Astrocyte (in vitro differentiated cells and primary cell): Measurements from ENCODE around the gene CNGA1.

Experiments
- EZH2 ChIP-seq: IDR thresholded peaks from 2 replicates; pipeline ENCODE4 v1.6.1; 2012; ENCODE audit warnings: mild to moderate bottlenecking, low read length, inconsistent platforms; ENCODE audit not compliant: insufficient read depth
- TF ChIP-seq, protein P1 (sequence below): IDR thresholded peaks from 2 replicates; pipeline ENCODE4 v1.5.1; 2011; ENCODE audit warnings: low read depth, mild to moderate bottlenecking, inconsistent platforms, low read length, moderate library complexity; ENCODE audit not compliant: insufficient read depth

GRCh38 chr4:47913330-47913729, 103.2 kb downstream of the CNGA1 start:
- TF ChIP-seq, protein P1, sequence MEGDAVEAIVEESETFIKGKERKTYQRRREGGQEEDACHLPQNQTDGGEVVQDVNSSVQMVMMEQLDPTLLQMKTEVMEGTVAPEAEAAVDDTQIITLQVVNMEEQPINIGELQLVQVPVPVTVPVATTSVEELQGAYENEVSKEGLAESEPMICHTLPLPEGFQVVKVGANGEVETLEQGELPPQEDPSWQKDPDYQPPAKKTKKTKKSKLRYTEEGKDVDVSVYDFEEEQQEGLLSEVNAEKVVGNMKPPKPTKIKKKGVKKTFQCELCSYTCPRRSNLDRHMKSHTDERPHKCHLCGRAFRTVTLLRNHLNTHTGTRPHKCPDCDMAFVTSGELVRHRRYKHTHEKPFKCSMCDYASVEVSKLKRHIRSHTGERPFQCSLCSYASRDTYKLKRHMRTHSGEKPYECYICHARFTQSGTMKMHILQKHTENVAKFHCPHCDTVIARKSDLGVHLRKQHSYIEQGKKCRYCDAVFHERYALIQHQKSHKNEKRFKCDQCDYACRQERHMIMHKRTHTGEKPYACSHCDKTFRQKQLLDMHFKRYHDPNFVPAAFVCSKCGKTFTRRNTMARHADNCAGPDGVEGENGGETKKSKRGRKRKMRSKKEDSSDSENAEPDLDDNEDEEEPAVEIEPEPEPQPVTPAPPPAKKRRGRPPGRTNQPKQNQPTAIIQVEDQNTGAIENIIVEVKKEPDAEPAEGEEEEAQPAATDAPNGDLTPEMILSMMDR: no peak
- TF ChIP-seq EZH2: no peak
